ENCODE data around the gene SGCA.

Gene SGCA

DNA sequence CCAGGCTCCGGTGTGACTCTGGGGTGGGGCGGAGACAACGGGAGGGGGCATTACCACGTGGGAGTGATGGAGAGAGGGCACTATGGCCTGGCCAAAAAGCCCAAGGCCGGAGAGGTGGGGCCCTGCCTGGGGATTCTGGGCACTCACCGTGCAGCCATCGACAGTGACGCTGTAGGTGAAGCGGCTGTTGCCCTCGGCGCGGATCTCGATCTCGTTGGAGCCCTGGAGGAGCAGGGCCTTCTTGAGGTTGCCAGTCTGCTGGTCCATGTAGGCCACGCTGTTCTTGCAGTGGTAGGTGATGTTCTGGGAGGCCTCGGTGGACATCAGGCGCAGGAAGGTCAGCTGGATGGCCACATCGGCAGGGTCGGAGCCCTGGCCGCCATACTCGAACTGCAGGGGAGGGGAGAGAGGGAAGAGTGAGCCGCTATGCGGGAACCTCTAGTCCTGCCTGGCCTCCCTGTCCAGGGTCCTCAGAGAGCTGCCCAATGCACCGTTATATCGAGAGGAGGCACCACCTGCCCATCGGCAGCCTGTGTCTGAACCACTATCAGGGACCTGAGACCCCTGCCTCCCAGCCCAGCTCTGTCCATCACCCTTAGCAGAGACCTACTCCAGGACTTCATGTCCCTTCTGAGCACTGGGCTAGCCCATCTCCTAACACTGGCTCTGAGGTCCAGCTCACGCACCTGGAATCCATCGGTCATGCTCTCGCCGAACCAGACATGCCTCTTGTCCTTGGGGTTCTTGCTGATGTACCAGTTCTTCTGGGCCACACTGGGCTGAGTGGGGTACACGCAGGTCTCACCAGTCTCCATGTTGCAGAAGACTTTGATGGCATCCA is 20.0 kb downstream of the SGCA start:
- no peak overlapping the region for H2AFZ ChIP-seq (ENCODE audit: low read depth)
- no peaks in the 10 kb centered on the region for H3K79me2 ChIP-seq (ENCODE audit: insufficient read depth, low read depth)
- H3K27me3 ChIP-seq (ENCODE audit: insufficient read depth, low read depth): peaks cover 62% of the 10 kb centered on the region
- H3K4me3 ChIP-seq (IDR thresholded peaks at IDR 0.05; ENCODE audit: insufficient read depth, low read depth, low read length): no peak overlapping the region
- TF ChIP-seq, protein P1, sequence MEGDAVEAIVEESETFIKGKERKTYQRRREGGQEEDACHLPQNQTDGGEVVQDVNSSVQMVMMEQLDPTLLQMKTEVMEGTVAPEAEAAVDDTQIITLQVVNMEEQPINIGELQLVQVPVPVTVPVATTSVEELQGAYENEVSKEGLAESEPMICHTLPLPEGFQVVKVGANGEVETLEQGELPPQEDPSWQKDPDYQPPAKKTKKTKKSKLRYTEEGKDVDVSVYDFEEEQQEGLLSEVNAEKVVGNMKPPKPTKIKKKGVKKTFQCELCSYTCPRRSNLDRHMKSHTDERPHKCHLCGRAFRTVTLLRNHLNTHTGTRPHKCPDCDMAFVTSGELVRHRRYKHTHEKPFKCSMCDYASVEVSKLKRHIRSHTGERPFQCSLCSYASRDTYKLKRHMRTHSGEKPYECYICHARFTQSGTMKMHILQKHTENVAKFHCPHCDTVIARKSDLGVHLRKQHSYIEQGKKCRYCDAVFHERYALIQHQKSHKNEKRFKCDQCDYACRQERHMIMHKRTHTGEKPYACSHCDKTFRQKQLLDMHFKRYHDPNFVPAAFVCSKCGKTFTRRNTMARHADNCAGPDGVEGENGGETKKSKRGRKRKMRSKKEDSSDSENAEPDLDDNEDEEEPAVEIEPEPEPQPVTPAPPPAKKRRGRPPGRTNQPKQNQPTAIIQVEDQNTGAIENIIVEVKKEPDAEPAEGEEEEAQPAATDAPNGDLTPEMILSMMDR (conservative IDR thresholded peaks at IDR 0.05; ENCODE audit: low read depth, low read length): no peak
- no peaks in the 10 kb centered on the region for H3K36me3 ChIP-seq (ENCODE audit: insufficient read depth)
- H4K20me1 ChIP-seq (ENCODE audit: insufficient read depth): no peaks in the 10 kb centered on the region
- H3K9ac ChIP-seq: no peak overlapping the region
- no peak overlapping the region for H3K27ac ChIP-seq
- H3K4me2 ChIP-seq: no peak overlapping the region
- H3K4me1 ChIP-seq (ENCODE audit: low read depth, poor library complexity, severe bottlenecking): peaks cover 29% of the 10 kb centered on the region

DNA sequence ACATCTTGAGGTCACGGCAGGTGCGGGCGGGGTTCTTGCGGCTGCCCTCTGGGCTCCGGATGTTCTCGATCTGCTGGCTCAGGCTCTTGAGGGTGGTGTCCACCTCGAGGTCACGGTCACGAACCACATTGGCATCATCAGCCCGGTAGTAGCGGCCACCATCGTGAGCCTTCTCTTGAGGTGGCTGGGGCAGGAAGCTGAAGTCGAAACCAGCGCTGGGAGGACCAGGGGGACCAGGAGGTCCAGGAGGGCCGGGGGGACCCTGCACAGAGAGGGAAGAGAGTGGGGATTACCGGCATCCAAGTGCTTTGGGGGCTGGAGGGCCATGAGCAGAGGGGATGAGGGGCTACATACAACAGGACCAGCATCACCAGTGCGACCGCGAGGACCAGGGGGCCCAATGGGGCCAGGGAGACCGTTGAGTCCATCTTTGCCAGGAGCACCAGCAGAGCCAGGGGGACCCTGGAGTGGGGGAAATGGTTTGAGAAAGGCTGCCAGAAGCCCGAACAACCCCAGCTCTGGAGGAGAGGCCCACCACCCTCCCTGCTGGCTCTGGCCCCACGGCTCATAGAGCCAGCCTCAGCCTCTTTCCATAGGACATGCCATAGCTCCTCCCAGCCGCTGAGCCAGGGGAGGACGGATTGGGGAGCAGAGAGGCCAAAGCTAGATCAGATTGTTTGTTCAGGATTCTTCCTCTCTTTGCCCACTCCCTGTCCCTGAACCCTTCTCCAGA is 21.0 kb downstream of the SGCA start:
- no peak overlapping the region for H3K9ac ChIP-seq
- no peaks in the 10 kb centered on the region for H3K79me2 ChIP-seq (ENCODE audit: insufficient read depth, low read depth)
- H3K4me2 ChIP-seq: no peak overlapping the region
- no peaks in the 10 kb centered on the region for H4K20me1 ChIP-seq (ENCODE audit: insufficient read depth)
- no peak overlapping the region for H2AFZ ChIP-seq (ENCODE audit: low read depth)
- peaks cover 20% of the 10 kb centered on the region for H3K4me1 ChIP-seq (ENCODE audit: low read depth, poor library complexity, severe bottlenecking)
- peaks cover 71% of the 10 kb centered on the region for H3K27me3 ChIP-seq (ENCODE audit: insufficient read depth, low read depth)
- no peak overlapping the region for H3K27ac ChIP-seq
- H3K36me3 ChIP-seq (ENCODE audit: insufficient read depth): no peaks in the 10 kb centered on the region
- no peak overlapping the region for H3K4me3 ChIP-seq (IDR thresholded peaks at IDR 0.05; ENCODE audit: insufficient read depth, low read depth, low read length)
- TF ChIP-seq, protein P1 (conservative IDR thresholded peaks at IDR 0.05; ENCODE audit: low read depth, low read length): no peak

DNA sequence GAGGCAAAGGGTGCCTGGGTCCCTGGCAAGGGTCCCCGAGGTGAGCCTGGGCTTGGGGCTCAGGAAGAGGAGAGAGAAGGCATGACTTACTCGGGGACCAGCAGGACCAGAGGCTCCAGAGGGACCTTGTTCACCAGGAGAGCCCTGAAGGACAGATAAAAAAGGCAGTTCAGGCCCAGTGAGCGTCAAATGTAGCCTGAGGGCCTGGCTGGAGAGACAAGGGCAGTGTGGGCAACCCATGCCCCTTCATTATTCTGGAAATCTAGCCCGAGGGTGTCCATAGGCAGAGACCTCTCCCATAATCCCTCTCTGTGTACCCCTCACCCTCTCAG is 21.6 kb downstream of the SGCA start:
- Histone ChIP-seq H3K27ac (no peak overlapping the region), H3K4me2 (no peak overlapping the region), H3K36me3 (ENCODE audit: insufficient read depth) (no peaks in the 10 kb centered on the region), H3K79me2 (ENCODE audit: insufficient read depth, low read depth) (no peaks in the 10 kb centered on the region), H3K4me3 (IDR thresholded peaks at IDR 0.05; ENCODE audit: insufficient read depth, low read depth, low read length) (no peak overlapping the region), H4K20me1 (ENCODE audit: insufficient read depth) (no peaks in the 10 kb centered on the region), H3K9ac (no peak overlapping the region), H2AFZ (ENCODE audit: low read depth) (no peak overlapping the region), H3K4me1 (ENCODE audit: low read depth, poor library complexity, severe bottlenecking) (peaks cover 18% of the 10 kb centered on the region), H3K27me3 (ENCODE audit: insufficient read depth, low read depth) (peaks cover 77% of the 10 kb centered on the region)
- TF ChIP-seq, protein P1 (conservative IDR thresholded peaks at IDR 0.05; ENCODE audit: low read depth, low read length): no peak

DNA sequence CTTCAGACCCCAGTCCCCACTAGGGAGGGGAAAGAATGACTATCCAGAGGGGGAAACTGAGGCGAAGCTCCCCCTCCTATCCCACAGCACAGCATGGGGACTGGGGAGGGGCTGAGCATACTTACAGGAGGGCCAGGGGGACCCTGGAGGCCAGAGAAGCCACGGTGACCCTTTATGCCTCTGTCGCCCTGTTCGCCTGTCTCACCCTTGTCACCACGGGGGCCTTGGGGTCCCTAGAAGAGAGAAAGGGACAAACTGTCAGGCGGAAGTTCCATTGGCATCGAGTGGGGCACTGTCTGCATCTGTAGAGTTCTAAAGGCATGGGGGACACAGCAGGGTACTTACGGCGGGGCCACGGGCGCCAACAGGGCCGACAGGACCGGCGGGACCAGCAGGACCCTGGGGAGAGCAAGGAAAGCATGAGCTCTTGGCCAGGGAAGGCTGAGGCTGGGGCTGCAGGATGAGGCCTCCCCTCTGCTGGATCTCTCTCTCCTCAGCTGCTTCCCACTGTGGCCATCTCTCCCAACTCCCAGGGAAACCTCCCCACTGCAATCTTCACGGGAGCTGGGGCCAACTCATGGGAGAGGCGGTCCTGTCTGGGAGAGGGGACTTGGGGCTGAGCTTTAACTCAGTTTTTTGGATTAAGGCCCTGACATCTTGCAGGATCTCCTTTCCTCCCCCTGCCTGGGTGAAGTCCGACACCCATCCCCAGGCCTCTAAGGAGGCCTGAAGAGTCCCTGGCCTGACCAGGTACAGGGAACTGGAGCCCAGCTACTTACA is 22.1 kb downstream of the SGCA start:
- H3K79me2 ChIP-seq (ENCODE audit: insufficient read depth, low read depth): no peaks in the 10 kb centered on the region
- H3K4me2 ChIP-seq: no peak overlapping the region
- H3K9ac ChIP-seq: no peak overlapping the region
- no peaks in the 10 kb centered on the region for H3K36me3 ChIP-seq (ENCODE audit: insufficient read depth)
- TF ChIP-seq, protein P1 (conservative IDR thresholded peaks at IDR 0.05; ENCODE audit: low read depth, low read length): no peak
- H3K4me1 ChIP-seq (ENCODE audit: low read depth, poor library complexity, severe bottlenecking): peaks cover 18% of the 10 kb centered on the region
- no peak overlapping the region for H3K4me3 ChIP-seq (IDR thresholded peaks at IDR 0.05; ENCODE audit: insufficient read depth, low read depth, low read length)
- H3K27me3 ChIP-seq (ENCODE audit: insufficient read depth, low read depth): peaks cover 83% of the 10 kb centered on the region
- H2AFZ ChIP-seq (ENCODE audit: low read depth): no peak overlapping the region
- no peaks in the 10 kb centered on the region for H4K20me1 ChIP-seq (ENCODE audit: insufficient read depth)
- no peak overlapping the region for H3K27ac ChIP-seq

Measured in KMS-11 (cell line).